ENCODE results near the gene CEP162. TPM values are rescaled to one million over a fixed set of nuclear protein-coding genes. Genes with fewer than 3 reads are reported as not detected.

The CEP162 gene
- polyA plus RNA-seq, 1 donor = 5.2 TPM

DNA sequence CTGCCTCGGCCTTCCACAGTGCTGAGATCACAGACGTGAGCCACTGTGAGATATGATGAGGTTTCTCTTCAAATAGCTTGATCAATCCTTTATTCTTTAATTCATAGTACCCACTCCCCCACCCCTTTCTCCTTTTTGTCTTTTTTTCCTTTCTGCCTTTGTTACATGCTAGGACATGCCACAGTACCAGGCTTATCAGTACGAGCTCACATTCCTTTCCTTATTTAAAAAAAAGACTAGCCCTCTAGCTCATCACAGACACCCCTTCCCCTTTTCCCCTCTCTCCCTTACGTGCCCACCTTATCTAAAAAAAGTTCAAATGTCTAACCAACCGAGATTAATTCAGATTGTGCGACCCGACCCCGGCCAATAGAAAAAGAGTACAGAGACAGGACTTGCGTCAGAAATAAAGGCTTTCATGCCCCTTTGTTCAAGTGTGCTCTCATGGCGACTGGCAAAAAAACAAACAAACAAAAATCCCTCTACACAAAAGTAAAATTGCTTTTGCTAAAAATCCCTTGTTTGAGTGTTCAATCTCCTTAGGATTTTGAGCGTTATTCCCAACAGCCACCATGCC is 144.7 kb downstream of the CEP162 start:
- DNase-seq = no peak

DNA sequence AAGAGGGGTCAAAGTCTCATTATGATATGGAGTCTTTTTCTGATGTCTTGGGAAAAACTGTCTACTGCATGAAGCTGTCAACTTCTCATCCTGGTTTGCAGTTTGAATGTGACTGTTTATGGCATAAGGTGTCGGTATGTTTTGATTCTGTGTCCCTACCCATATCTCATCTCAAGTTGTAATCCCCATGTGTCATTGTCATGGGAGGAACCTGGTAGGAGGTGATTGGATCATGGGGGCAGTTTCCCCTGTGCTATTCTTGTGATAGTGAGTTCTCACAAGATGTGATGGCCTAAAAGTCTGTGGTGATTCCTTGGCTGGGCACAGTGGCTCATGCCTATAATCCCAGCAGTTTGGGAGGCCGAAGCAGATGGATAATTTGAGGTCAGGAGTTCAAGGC is 146.2 kb downstream of the CEP162 start:
- DNase-seq = no peak

DNA sequence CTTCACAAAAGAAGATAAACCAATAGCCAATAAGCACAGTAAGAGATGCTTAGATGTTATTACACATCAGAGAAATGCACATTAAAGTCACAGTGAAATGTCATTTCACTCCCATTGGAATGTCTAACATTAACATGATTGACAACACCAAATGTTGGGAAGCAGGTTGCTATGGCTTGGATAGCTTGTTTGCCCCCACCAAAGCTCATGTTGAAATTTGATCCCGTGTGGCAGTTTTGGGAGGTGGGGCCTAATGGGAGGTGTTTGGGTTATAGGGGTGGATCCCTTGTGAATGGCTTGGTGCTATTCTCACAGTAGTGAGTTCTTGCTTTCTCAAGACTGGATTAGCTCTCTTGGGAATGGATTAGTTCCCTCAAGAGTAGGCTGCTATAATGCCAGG is 149.1 kb downstream of the CEP162 start:
- no peak for DNase-seq

DNA sequence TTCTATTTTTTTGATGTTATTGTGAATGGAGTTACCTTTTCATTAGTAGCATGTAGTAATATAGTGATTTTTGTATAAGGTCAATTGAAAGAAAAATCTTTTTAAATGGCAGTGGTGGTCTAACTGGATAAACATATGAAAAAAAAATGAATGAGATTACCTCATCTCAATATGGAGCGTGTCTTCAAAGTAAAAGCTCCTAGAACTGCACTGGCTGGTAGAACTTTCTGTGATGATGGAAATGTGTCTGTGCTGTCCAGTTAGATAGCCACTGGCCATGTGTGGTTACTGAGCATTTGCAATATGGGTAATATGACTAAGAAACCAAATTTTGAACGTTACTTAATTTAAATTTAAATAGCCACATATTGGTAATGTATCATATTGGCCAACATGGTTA is 149.8 kb downstream of the CEP162 start:
- no peak for DNase-seq

DNA sequence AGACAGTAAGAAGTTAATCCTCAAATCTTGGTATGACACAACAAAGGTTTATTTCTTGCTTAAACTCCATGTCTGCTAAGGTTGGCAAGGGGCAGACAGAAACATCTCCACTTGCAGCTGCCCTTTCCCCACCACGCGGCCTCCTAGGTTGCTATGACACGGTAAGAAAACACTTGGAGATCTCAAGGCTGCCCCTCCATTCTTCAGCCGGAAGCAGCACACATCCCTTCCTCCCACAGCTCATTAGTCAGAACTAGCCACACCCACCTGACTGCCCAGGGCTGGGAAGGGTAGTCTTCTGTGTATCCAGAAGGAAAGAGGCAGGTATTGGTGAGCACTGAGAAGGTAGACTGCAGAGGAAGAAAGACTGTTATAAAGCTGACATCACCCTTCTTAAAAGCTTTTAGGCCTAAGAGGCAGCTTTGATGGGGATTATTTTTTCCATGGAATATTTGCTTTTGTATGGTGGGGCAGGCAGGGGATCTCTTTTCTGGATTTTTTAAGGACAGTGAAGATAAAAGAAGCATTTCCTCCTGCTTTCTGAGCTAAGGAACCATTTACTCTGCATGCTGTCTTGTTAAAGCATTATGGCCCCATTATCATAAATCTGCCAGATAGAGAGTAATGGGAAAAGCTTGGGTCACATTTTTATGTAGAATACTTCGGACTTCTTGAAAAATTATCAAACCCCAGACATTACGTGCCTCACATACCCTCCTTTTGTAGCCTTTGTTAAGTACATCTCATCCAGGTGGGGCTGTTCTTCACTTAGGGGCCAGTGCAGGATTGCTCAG is 152.3 kb downstream of the CEP162 start:
- DNase-seq = no peak

Other genes starting within 250 kb of the CEP162 start
- gene MRAP2, start 193.9 kb downstream of the CEP162 start, polyA plus RNA-seq (ENCODE audit: insufficient read length) = 21.4 TPM